OCI-LY3 (cell line): Measurements from ENCODE around the gene RGS16.

Experiments
- H2AFZ ChIP-seq: fragments of 200-600, 300-600 bp; shearing (Covaris generic); 2 replicates; pipeline ENCODE4 v1.6.0; 2014; ENCODE audit warnings: antibody characterized with exemption, low read depth, low read length
- H3K27ac ChIP-seq: fragments of 200-600, 300-600 bp; sonication (generic); 2 replicates; pipeline ENCODE4 v1.5.1; 2014; ENCODE audit warnings: mild to moderate bottlenecking, low read length, moderate library complexity, mixed read lengths
- H3K27me3 ChIP-seq: fragments of 200-600, 300-600 bp; sonication (generic); 2 replicates; pipeline ENCODE4 v1.6.1; 2014; ENCODE audit warnings: low read depth, low read length, mixed read lengths
- H3K36me3 ChIP-seq: fragments of 200-600, 300-600 bp; sonication (generic); replicated peaks from 2 replicates; pipeline ENCODE3; 2014; ENCODE audit warnings: low read depth, low read length, mixed read lengths
- H3K4me1 ChIP-seq: fragments of 300-600, 200-600 bp; sonication (generic); 2 replicates; pipeline ENCODE4 v1.6.1; 2014; ENCODE audit warnings: low read length, mixed read lengths
- H3K4me2 ChIP-seq: fragments of 200-600, 300-600 bp; sonication (generic); 2 replicates; pipeline ENCODE4 v1.6.1; 2014; ENCODE audit warnings: low read length, mixed read lengths
- H3K4me3 ChIP-seq: fragments of 300-600, 200-600 bp; sonication (generic); 2 replicates; pipeline ENCODE4 v1.5.1; 2014; ENCODE audit warnings: antibody characterized with exemption, mild to moderate bottlenecking, low read length, moderate library complexity
- H3K79me2 ChIP-seq: fragments of 300-600, 200-600 bp; shearing (Covaris generic); 2 replicates; pipeline ENCODE4 v1.6.1; 2014; ENCODE audit warnings: mild to moderate bottlenecking, low read length, mixed read lengths
- H3K9ac ChIP-seq: fragments of 300-600, 200-600 bp; shearing (Covaris generic); 2 replicates; pipeline ENCODE4 v1.6.0; 2014; ENCODE audit warnings: mild to moderate bottlenecking, low read length, moderate library complexity
- H3K9me3 ChIP-seq: fragments of 200-600, 300-600 bp; shearing (Covaris generic); 2 replicates; pipeline ENCODE4 v1.6.1; 2014; ENCODE audit warnings: low read length, mixed read lengths; ENCODE audit not compliant: insufficient read depth
- H4K20me1 ChIP-seq: fragments of 200-600, 300-600 bp; sonication (generic); 2 replicates; pipeline ENCODE4 v1.6.1; 2016; ENCODE audit warnings: low read length, mixed read lengths; ENCODE audit not compliant: insufficient read depth
- EZH2phosphoT487 ChIP-seq: fragments of 200-600 bp; shearing (Covaris generic); IDR thresholded peaks from 2 replicates; pipeline ENCODE4 v1.6.1; 2018; ENCODE audit warnings: antibody characterized with exemption, mixed run types, low read depth
- TF ChIP-seq, protein P1 (sequence below): fragments of 200-600, 300-600 bp; sonication (generic); IDR thresholded peaks from 2 replicates; pipeline ENCODE4 v1.5.1; 2014; ENCODE audit warnings: antibody characterized with exemption, low read length, low read depth

RGS16 gene

DNA sequence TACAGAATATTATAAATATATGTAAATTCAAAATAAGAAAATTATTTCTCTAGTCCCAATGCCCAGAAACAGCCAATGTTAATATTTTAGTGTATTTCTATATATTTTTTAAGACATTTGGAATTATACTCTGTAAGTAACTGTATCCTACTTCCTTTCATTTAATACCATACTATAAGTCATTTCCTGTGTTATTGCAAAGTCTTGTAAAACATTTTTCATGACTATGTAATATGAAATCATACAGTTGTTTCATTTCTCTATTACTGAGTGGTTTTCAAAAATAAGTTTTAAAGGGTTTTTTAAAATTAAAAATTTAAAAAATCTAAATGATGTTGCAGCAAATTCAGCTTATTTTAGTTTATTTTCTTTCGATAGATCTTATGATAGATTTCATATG, 17.1 kb downstream of the RGS16 start:
- H3K4me1 ChIP-seq: peaks cover 12% of the 10 kb centered on the region
- H3K4me2 ChIP-seq: no peak overlapping the region
- H4K20me1 ChIP-seq: no peaks in the 10 kb centered on the region
- H3K9me3 ChIP-seq: no peaks in the 10 kb centered on the region
- no peak overlapping the region for H3K9ac ChIP-seq
- no peak overlapping the region for H3K27ac ChIP-seq
- H3K79me2 ChIP-seq: no peaks in the 10 kb centered on the region
- H3K36me3 ChIP-seq: peaks cover 4% of the 10 kb centered on the region
- H2AFZ ChIP-seq: no peak overlapping the region
- no peak overlapping the region for H3K4me3 ChIP-seq
- no peaks in the 10 kb centered on the region for H3K27me3 ChIP-seq
- TF ChIP-seq, protein P1, sequence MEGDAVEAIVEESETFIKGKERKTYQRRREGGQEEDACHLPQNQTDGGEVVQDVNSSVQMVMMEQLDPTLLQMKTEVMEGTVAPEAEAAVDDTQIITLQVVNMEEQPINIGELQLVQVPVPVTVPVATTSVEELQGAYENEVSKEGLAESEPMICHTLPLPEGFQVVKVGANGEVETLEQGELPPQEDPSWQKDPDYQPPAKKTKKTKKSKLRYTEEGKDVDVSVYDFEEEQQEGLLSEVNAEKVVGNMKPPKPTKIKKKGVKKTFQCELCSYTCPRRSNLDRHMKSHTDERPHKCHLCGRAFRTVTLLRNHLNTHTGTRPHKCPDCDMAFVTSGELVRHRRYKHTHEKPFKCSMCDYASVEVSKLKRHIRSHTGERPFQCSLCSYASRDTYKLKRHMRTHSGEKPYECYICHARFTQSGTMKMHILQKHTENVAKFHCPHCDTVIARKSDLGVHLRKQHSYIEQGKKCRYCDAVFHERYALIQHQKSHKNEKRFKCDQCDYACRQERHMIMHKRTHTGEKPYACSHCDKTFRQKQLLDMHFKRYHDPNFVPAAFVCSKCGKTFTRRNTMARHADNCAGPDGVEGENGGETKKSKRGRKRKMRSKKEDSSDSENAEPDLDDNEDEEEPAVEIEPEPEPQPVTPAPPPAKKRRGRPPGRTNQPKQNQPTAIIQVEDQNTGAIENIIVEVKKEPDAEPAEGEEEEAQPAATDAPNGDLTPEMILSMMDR: no peak
- no peak for TF ChIP-seq EZH2phosphoT487

DNA sequence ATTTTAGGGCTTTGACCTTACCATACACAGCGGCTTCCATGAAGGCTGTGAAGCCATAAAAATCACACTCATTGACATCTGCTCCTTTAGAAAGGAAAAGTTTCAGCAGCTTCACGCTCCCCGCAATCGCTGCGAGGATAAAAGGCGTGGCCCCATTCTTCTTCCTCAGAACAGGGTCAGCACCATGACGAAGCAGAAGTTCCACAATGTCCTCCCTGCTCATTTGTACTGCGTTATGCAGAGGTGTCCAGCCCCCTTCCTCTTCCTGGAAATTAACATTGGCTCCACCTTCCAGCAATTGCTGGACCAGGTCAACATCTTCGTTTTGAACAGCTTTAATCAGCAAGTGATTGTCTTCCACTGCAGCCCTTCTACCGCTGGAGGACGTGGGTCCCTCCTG, 17.8 kb downstream of the RGS16 start:
- no peaks in the 10 kb centered on the region for H3K27me3 ChIP-seq
- H3K9ac ChIP-seq: no peak overlapping the region
- no peaks in the 10 kb centered on the region for H3K9me3 ChIP-seq
- no peak overlapping the region for H2AFZ ChIP-seq
- no peaks in the 10 kb centered on the region for H4K20me1 ChIP-seq
- no peak overlapping the region for H3K4me3 ChIP-seq
- TF ChIP-seq, protein P1: no peak
- TF ChIP-seq EZH2phosphoT487: no peak
- H3K36me3 ChIP-seq: peaks cover 10% of the 10 kb centered on the region
- no peaks in the 10 kb centered on the region for H3K79me2 ChIP-seq
- no peak overlapping the region for H3K27ac ChIP-seq
- peaks cover 12% of the 10 kb centered on the region for H3K4me1 ChIP-seq
- H3K4me2 ChIP-seq: no peak overlapping the region

DNA sequence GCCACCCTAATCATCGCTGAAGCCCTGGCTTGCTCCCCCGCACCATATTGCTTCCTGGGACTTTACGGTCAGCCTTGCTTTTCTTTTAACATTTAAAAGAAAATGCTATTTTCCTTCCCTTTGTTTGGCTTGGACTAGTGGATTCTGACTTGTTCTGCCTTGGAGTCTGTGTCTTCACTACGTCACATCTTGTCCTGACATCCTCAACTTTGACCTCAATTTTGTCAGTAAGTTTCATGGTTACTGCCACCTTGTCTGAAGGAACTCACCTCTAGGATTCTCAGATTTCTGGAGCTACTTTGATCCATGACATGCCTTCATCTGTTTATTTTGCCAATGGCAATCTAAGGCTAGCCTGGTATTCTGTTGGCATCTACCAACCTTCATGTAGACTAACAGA, 19.4 kb downstream of the RGS16 start:
- no peaks in the 10 kb centered on the region for H3K27me3 ChIP-seq
- H3K9me3 ChIP-seq: no peaks in the 10 kb centered on the region
- H4K20me1 ChIP-seq: no peaks in the 10 kb centered on the region
- no peak overlapping the region for H2AFZ ChIP-seq
- no peak overlapping the region for H3K27ac ChIP-seq
- TF ChIP-seq, protein P1: no peak
- TF ChIP-seq EZH2phosphoT487: no peak
- H3K9ac ChIP-seq: no peak overlapping the region
- no peak overlapping the region for H3K4me3 ChIP-seq
- no peaks in the 10 kb centered on the region for H3K79me2 ChIP-seq
- no peak overlapping the region for H3K4me2 ChIP-seq
- H3K4me1 ChIP-seq: peaks cover 17% of the 10 kb centered on the region
- peaks cover 25% of the 10 kb centered on the region for H3K36me3 ChIP-seq

DNA sequence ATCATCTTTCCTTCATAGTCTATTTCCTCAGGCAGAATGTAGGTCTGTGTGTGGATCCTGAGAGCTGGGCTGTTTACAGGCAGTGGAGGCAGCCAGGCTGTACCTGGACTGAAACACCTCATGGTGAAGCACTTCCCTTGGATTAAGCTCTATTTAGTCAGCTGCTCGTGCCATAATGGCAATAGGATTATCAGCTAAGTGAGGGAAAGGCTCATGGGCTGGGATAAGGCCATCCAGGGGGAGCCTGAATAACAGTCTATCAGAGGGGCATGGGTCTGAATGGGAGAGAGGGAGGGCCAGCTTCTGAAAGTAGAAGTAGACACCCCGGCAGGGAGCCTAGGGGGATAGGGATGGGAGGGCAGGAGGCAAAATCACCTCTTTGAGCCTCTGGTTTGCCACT, 23.5 kb downstream of the RGS16 start:
- no peaks in the 10 kb centered on the region for H3K27me3 ChIP-seq
- no peaks in the 10 kb centered on the region for H4K20me1 ChIP-seq

More for the DNA sequence above, 23.5 kb downstream of the RGS16 start:
- Histone ChIP-seq H3K36me3 (peaks cover 31% of the 10 kb centered on the region), H3K4me3 (no peak overlapping the region), H2AFZ (no peak overlapping the region), H3K4me1 (peaks cover 5% of the 10 kb centered on the region; the same call in 1 of the 2 replicates), H3K79me2 (no peaks in the 10 kb centered on the region), H3K9ac (no peak overlapping the region), H3K27ac (no peak overlapping the region), H3K4me2 (no peak overlapping the region), H3K9me3 (no peaks in the 10 kb centered on the region)
- TF ChIP-seq, protein P1: no peak
- TF ChIP-seq EZH2phosphoT487: no peak
